ENCODE data around the gene ANLN. TPM values are rescaled to one million over a fixed set of nuclear protein-coding genes. Genes with fewer than 3 reads are reported as not detected.

The ANLN gene
- total RNA-seq, 1 donor from 2014 or later, result 3.9 TPM

DNA sequence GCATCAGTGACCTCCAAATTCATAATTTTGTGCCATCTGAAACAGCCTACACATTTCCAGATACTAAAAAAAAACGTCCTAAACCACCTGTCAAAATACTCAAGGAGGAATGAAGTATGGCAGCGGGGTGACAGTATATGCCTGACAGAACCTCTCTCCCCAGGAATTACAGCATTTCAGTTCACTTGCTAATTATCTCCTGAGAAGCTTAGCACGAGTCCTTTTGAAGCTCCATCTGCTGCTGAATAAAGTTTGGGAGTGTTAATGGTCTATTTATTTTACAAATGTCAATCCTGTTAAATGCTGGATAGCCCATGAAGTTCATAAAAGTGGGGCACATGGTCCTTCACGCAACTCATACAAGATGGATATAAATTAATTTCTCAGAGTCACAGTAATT is 29.4 kb upstream of the ANLN start:
- H3K27me3 ChIP-seq (ENCODE audit: low read depth), result no peaks in the 10 kb centered on the region
- no peak overlapping the region for H3K27ac ChIP-seq
- no peak for DNase-seq
- no peaks in the 10 kb centered on the region for H3K36me3 ChIP-seq
- H3K9me3 ChIP-seq, result no peaks in the 10 kb centered on the region
- intact Hi-C loops (cut with DNase I), result no loop called here
- no peak overlapping the region for H3K4me3 ChIP-seq
- no peaks in the 10 kb centered on the region for H3K4me1 ChIP-seq
- ATAC-seq, result no peak
- TF ChIP-seq, protein P1, sequence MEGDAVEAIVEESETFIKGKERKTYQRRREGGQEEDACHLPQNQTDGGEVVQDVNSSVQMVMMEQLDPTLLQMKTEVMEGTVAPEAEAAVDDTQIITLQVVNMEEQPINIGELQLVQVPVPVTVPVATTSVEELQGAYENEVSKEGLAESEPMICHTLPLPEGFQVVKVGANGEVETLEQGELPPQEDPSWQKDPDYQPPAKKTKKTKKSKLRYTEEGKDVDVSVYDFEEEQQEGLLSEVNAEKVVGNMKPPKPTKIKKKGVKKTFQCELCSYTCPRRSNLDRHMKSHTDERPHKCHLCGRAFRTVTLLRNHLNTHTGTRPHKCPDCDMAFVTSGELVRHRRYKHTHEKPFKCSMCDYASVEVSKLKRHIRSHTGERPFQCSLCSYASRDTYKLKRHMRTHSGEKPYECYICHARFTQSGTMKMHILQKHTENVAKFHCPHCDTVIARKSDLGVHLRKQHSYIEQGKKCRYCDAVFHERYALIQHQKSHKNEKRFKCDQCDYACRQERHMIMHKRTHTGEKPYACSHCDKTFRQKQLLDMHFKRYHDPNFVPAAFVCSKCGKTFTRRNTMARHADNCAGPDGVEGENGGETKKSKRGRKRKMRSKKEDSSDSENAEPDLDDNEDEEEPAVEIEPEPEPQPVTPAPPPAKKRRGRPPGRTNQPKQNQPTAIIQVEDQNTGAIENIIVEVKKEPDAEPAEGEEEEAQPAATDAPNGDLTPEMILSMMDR (IDR thresholded peaks at IDR 0.05), result no peak

DNA sequence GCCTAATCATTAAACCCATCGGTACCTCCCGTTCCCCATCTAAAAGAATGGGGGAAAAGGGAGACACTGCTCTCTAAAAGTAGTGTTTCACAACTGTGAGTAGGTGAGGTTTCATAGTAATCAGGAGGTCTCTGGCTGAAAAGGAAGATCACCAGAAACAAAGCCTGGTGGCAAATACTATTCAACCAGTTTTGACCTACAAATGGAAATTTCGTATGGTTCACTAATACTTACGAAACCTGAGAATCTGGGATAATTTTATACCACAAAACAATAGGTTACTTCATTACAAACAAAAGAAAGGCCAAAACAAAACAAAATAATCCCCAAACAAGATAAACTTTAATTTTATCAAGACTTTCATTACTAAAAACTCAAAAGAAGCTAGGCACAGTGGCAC is 28.4 kb upstream of the ANLN start:
- DNase-seq, result no peak
- H3K4me3 ChIP-seq, result no peak overlapping the region
- TF ChIP-seq, protein P1 (IDR thresholded peaks at IDR 0.05), result no peak
- no peaks in the 10 kb centered on the region for H3K36me3 ChIP-seq
- no peak for ATAC-seq
- H3K27me3 ChIP-seq (ENCODE audit: low read depth), result no peaks in the 10 kb centered on the region
- no peaks in the 10 kb centered on the region for H3K4me1 ChIP-seq
- H3K9me3 ChIP-seq, result no peaks in the 10 kb centered on the region
- no peak overlapping the region for H3K27ac ChIP-seq
- intact Hi-C loops (cut with DNase I), result no loop called here

DNA sequence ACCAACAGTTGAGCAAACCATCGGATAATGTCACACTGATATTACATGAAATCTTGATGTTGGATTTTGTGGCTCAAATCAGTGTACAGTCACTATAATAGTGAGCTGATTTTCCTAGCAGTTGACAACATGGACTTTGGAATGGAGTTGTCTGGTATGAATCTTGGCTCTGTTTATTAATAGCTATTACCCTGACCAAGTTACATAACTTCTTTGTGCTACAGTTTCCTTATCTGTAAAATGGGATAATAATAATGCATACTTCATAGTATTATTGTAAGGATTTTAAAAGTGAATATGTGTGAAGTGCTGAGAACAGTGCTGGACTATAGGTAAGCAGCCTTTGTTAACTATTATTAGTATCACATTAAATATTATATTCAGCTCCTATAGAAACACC is 26.1 kb upstream of the ANLN start:
- Histone ChIP-seq H3K4me1 (peaks cover 4% of the 10 kb centered on the region), H3K27ac (no peak overlapping the region), H3K9me3 (no peaks in the 10 kb centered on the region), H3K27me3 (ENCODE audit: low read depth) (no peaks in the 10 kb centered on the region), H3K4me3 (no peak overlapping the region), H3K36me3 (no peaks in the 10 kb centered on the region)
- DNase-seq, result no peak
- ATAC-seq, result no peak
- intact Hi-C loops (cut with DNase I), result no loop called here
- TF ChIP-seq, protein P1 (IDR thresholded peaks at IDR 0.05), result no peak

DNA sequence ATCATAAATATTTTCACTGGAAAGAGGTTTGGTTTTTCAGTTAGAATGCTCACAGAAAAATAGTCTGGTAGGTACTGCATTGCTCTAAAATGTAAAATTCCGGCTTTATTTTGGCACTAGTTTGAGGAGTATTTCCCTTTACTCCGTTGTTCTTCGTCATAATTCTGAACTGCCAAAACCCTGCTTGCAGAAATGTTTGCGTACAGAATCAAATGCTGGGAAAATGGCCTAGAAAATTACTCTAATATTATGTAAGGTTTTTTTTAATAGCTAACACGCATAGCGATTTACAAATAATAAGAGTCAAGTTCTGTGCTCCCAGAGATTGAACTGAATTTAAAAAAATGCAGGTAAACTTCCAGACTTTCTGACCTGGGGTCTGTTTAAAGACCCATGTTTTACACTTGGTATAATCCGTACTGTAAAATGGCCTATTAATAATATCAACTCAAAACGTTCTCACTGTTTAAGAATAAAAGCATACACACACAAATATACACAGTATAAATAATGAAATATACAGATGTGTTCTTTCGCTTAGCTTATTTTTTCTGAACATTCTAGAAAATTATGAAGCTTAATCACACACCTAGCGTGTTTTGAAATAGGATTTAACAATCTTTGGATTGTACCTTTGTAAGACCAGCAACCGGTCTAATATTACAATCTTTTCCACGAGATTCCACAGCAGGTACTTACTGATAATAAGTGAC is 23.5 kb upstream of the ANLN start:
- TF ChIP-seq, protein P1 (IDR thresholded peaks at IDR 0.05), result no peak
- intact Hi-C loops (cut with DNase I), result no loop called here
- H3K27me3 ChIP-seq (ENCODE audit: low read depth), result no peaks in the 10 kb centered on the region
- peak overlapping the region; percentile 64 for H3K4me3 ChIP-seq
- no peaks in the 10 kb centered on the region for H3K36me3 ChIP-seq
- H3K27ac ChIP-seq, result peak overlapping the region; percentile 82
- DNase-seq (no peak), ATAC-seq (no peak)
- H3K9me3 ChIP-seq, result no peaks in the 10 kb centered on the region
- H3K4me1 ChIP-seq, result peaks cover 4% of the 10 kb centered on the region

DNA sequence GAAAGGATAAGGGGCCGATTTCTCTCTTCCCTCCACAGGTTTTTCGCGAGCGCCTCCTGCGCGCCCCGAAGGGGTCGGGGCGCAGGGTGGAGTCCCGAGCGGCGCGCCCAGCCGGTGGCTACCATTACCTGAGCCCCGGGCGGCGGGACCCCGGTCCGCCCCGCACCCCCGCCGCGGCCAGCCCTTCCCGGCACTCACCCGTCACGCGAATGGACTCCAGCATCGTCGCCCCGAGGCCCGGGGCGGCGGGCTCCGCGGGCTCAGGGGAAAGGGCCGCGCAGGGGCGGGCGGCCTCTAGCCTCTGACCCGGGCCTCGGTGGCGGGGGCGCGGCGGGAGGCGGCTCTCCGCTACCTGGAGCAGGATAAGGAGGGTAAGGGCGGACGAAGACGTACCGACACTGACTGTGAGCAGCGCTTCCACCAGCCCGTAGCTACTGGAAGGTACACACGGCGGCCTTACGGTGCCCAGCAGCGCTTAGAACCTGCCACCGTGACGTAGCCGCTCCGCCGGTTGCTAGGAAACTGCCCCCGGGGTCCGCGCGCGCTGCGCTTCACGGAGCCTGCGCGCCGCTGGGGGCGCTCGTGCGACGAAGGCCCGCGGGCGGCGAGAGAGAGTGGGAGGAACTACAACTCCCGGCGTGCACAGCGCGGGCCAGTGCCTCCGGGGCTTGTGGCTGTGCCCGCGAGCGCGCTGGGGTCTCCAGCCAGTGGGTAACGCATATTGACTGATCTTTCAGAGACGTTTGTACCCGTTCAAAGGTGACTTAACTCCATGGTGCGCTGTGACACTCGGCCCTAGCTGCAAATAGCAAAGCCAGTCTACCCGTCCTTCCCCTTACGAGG is 22.7 kb upstream of the ANLN start:
- Histone ChIP-seq H3K27me3 (ENCODE audit: low read depth) (no peaks in the 10 kb centered on the region), H3K4me3 (peak overlapping the region; percentile 64), H3K4me1 (peaks cover 4% of the 10 kb centered on the region), H3K9me3 (no peaks in the 10 kb centered on the region), H3K27ac (peak overlapping the region; percentile 82), H3K36me3 (no peaks in the 10 kb centered on the region)
- DNase-seq (peak; percentile 94), ATAC-seq (peak; percentile 99)
- TF ChIP-seq, protein P1 (IDR thresholded peaks at IDR 0.05), result peak; percentile 92
- intact Hi-C loops (cut with DNase I), result no loop called here
